ENCODE measurements around the gene CCDC50.

The CCDC50 gene

DNA sequence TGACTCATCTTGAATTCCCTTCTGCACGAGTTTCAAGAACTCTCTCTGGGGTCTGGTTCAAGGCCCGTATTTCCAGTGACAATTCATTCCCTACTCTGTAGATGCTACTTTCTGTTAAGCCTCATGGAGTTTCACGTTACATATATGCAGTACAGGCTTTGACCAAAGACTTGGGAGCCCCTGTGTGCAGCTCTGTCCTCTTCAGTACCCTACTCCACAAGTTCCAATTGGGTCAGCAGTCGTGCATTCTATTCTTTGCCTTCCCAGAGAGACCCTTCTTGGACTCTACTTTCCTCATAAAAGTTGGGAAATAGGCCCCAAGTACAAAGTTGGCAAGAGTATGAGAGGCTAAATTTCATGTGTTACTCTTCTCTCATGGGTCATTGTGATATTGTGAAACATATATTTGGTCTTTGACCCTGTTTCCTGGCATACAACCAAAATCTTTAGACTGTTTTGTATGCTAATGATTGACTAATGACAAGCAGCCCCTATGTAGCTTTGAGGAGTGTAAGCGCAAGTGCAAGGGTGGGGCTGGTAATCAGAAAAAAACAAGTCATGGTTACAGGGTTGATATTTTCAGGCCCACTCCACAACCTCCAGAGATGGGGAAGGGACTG lies 15.0 kb upstream of the CCDC50 start:
- in situ Hi-C loops (cut with MboI; ENCODE audit: low pct_unique_long_range_greater_than_20kb, low sequenced_read_pairs): no loop called here
- DNase-seq: no peak

DNA sequence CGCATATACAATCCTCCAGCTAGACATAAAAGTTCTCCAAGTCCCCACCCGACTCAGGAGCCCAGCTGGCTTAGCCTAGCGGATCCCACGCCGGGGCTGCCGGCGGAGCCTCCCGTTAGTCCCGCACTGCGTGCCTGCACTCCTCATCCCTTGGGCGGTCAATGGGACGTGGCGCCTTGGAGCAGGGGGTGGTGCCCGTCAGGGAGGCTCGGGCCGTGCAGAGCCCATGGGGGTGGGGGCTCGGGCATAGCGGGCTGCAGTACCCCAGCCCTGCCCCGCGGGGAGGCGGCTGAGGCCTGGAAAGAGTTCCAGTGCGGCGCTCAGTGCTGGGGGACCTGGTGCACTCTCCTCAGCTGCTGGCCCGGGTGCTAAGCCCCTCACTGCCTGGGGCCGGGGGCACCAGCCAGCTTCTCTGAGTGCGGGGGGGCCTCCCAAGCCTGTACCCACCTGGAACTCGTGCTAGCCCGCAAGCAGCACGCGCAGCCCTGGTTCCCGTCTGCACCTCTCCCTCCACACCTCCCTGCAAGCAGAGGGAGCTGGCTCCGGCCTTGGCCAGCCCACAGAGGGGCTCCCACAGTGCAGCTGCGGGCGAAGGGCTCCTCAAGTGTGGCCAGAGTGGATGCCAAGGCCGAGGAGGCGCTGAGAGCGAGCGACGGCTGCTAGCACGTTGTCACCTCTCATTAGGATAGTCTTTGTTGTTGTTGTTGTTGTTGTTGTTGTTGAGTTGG lies 12.2 kb upstream of the CCDC50 start:
- in situ Hi-C loops (cut with MboI; ENCODE audit: low pct_unique_long_range_greater_than_20kb, low sequenced_read_pairs): no loop called here
- no peak for DNase-seq

DNA sequence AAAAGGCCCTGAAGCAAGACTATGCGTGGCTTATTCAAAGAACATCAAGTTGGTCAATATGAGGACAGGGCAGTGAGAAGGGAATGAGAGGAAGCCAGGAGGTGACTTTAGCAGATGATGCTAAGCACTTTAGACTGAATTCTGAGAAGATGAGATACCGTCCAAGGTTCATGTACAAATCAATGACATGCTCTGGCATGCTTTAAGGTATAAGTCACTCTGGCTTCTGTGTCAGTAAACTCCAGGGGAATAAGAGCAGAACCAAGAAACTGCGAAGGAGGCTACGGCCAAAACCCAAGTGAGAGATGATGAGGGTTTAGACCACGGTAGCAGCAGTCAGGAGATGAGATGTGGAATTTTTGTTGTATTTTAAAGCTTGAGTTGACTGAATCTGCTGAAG lies 8.9 kb upstream of the CCDC50 start:
- no peak for DNase-seq
- in situ Hi-C loops (cut with MboI; ENCODE audit: low pct_unique_long_range_greater_than_20kb, low sequenced_read_pairs): no loop called here

DNA sequence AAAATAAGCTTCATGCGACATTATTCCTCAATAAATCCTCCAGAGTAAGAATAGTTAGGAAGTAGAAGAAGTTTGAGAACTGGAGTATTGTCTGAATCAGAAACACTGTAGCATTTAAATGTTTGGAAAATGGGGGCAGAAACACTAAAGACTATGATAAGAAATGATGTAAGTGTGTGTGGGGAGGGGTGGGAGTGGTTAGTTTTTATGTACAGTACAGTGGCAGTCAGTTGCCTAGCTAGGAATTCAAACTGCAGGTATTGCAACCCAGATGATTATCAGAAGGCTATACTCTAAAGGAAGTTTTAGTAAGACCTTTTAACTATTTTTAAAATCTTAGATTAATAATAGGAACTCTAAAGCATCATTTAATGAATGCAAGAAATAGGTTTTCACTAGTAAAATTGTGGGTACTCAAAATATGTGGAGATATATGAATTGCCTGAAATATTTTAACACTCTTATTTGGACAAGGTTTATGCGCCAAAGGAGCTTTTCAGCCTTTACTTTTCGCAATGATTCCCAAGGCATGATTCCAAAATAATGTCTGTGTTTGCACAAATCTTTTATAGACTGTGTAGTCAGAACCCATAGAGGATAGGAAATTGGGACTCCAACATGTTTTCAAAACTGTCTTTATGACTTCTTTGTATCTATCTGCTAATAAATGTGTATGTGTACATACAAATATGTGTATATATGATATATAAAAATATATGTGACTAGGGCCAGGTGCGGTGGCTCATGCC lies 8.0 kb upstream of the CCDC50 start:
- no peak for DNase-seq
- in situ Hi-C loops (cut with MboI; ENCODE audit: low pct_unique_long_range_greater_than_20kb, low sequenced_read_pairs): no loop called here

DNA sequence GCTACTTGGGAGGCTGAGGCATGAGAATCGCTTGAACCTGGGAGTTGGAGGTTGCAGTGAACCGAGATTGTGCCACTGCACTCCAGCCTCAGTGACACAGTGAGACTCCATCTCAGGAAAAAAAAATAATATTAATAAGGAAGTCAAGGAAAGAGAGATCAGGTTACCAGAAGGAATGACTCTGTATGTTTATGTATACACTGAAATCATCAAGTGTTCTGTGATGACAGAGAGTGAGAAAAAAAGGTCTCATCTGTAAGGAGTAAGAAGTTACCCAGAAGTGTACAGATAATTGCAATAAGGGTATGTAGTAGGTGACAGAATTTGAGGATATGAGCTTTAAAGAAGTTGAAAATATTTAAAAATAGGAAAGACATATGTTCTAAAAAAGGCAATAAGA lies 4.3 kb upstream of the CCDC50 start:
- in situ Hi-C loops (cut with MboI; ENCODE audit: low pct_unique_long_range_greater_than_20kb, low sequenced_read_pairs): no loop called here

DNA sequence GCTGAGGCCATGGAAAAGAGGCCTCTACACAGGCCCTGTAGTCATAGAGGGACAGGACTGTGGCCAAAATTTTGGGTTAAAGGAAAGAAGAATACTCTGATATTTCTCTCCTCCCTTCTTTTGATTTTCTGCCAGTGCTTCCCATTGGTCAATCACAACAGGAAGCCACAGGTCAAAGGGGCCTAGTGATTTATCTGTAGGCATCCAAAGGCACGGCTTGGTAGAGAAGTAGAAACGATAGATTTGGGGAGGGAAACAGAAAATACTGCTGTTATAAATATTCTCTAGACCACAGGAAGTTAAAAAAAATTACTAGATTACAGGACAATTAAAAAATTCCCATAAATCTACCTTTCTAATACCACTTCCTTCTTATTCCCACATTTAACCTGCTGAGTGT lies 1.7 kb upstream of the CCDC50 start:
- DNase-seq: no peak
- in situ Hi-C loops (cut with MboI; ENCODE audit: low pct_unique_long_range_greater_than_20kb, low sequenced_read_pairs): no loop called here

More for the DNA sequence above, 4.3 kb upstream of the CCDC50 start:
- DNase-seq: no peak

DNA sequence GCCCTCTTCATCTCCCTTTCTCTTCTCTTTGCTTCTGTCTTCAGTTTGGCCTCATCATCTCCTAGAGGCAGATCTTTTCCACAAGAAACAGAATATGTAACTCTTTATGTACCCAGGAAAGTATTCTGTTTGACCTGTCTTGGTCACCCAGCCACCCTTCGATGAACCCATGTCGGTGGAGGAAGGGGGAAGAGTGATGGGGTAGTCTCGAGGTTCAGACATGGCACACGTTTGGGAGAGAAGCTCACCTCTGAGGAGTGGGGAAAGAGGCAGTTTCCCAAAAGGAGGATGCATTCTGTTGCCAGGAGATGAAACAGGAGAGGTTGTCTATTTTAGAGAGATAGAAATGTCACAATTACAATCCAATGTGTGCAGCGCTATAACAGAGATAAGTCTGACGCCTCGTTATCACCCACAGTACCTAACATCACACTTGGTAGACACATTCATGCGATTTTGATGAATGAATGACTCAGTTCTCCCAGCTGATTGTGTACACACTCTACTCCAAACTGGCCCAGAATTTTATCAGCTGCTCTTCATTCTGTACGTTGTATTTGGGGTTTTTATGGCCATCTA lies 722 bp upstream of the CCDC50 start:
- no peak for DNase-seq
- in situ Hi-C loops (cut with MboI; ENCODE audit: low pct_unique_long_range_greater_than_20kb, low sequenced_read_pairs): no loop called here

DNA sequence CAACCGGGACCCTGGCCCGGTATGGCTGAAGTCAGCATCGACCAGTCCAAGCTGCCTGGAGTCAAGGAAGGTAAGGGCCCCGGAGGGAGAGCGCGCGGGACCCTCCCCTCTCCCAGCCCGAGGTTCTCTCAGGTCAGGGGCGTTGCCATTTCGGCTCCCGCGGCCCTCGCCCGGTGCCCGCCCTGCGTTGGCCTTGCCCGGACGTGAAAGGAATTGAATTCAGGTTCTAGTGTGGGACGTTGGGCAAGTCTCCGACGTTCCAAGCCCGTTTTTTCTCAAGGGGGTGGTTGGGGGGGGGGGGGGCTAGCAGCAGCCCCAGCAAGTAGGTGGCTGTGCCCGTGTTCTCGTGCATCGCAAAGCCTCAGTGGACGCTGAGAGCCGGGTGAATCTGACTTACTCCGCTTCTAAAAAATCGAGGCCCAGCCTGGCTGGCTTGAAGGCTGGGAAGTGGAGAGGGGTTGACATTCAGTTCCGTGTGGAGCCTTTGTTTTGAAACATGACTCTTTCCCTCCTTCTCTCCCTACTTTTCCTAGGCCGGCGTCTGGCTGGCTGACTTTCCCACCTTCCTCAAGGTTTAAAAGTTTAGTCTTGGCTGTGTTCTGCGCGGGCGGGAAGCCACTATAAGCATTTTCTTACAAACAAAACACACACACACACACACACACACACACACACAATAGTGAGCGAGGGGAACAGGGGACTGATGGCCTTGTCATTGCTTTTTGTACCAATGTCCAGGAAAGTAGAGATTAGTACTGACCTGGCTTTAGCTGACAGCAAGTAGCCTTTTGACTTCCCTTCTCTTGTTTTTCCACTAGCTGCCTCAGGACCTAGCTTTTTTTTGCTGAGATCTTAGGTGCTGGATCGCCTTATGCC lies 698 bp downstream of the CCDC50 start, which contains the start of gene UTS2B:
Gene UTS2B, minus strand, starts transcription at position 873 of the 876 bp plus-strand sequence. CDS start 48,337 bp downstream, outside the sequence.
- peak; percentile 56 for DNase-seq
- in situ Hi-C loops (cut with MboI; ENCODE audit: low pct_unique_long_range_greater_than_20kb, low sequenced_read_pairs): no loop called here

DNA sequence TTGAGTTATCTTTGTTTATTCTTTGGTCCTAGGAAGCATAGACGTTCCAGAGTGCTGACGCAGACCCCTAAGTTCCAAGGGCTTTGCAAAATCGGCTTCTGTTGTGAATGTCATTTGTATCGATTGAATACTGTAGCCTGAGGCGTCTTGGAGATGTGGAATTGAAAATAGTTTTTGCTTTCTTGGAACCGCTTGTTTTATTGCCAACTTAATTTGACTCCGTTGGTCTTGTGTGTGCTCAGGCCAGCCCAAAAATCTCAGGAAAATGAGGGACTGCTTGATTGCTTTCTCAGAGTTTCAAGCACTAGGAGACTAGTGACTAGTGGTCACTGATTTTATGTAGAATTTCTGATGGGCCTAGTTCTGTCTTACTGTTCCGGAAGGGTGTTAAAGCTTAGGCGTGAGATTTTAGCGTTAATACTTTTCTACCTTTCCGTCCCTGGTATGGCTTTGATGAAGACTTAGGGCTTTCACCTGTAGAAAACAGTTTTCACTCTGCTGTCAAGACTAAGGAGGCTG lies 1.4 kb downstream of the CCDC50 start:
- in situ Hi-C loops (cut with MboI; ENCODE audit: low pct_unique_long_range_greater_than_20kb, low sequenced_read_pairs): no loop called here
- DNase-seq: no peak

DNA sequence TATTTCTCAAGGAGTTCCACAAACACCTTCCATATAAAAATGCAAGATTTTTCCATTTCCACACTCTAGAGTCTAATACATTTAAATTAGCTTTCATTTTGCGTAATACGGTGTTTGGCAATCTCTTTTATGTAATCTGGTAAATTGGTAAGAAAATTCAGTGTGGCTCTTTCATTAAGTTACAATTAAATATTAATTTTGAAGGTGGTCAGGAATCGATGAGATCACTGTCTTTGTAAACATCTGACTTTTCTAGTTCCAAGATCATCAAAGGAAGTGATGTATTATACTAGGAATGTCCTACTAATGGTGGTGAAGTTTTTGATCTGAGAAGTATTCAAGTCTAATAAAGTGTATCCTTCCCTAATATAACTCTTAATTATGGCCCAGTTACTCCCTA lies 2.2 kb downstream of the CCDC50 start:
- in situ Hi-C loops (cut with MboI; ENCODE audit: low pct_unique_long_range_greater_than_20kb, low sequenced_read_pairs): no loop called here
- DNase-seq: no peak

DNA sequence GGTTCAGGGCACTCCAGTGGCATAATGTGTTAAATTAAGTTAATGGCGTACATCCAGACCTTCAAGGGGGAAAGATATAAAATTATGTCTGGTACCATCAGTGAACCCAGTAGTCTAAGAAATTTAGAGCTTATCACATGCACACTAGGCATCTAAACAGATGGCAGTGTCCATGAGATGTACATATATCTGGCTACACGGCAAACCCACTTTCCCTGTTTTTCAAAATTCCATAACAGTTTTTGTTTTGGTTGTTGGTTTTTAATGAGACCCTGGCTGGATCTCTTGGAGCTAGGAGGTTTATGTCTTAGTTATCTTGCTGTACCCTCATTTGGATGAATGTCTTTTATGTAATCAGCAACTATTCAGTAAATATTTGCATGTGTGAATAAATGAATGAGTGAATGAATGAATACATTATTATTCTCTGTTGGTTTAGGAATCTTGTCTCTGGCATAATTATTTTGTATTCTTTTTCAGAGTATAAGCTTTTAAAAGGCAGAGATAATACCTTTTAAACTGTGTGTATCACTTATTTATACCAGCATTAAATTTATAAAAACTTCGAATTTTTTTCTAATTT lies 4.2 kb downstream of the CCDC50 start:
- no peak for DNase-seq
- in situ Hi-C loops (cut with MboI; ENCODE audit: low pct_unique_long_range_greater_than_20kb, low sequenced_read_pairs): no loop called here

DNA sequence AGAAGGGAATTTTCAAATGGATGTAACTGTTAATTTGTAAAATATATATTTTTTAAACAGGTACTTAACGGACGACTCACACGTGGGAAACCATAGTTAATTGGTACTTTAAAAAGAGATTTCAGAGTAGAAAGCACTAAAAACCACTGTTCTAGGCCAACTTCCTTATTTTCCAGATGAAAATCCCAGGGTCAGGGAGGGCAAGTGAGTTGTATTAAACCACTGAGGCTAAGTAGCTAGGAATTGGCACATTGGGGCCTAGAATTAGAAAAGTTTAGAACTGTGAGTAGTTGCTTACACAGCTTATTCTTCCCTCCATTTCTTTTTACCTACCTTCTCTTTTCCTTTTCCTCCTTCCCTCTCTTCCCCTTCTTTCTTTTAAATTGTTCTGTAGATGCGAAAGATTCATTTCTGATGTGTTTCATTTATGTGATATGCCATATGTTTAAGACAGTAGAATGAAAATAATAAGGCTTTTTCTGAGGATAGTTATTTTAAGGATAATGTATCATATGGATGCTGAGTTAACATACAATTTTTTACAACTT lies 5.2 kb downstream of the CCDC50 start:
- in situ Hi-C loops (cut with MboI; ENCODE audit: low pct_unique_long_range_greater_than_20kb, low sequenced_read_pairs): no loop called here
- DNase-seq: peak; percentile 42

DNA sequence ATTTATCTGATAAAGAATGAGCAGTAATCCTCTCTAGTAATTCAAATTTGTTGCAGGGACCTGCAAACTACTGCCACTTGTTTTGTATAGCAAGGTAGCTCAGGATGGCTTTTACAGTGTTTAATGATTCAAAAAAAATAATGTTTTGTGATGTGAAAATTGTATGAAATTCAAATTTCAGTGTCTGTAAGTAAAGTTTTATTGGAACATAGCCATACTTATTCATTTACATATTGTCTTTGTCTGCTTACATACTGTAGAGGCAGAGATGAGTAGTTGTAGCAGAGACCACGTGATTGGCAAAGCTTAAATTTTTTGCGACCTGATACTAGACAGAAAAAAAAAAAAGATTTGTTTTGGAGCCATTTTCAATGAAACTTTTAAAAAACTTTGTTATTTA lies 7.6 kb downstream of the CCDC50 start:
- in situ Hi-C loops (cut with MboI; ENCODE audit: low pct_unique_long_range_greater_than_20kb, low sequenced_read_pairs): no loop called here

DNA sequence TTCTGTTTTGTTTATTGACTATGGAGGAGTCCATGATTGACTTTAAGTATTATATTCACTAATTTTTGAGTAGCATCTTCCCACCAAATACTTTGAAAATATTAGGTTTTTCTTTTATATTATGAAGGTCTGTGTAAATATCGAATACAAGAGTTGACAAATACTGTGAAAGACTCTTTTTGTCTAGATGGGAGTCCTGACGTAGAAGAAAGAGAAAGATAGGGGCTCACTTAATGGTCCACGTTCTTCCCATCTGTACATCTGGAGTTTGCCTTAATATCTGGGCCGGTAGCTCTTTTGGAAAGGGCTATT lies 8.9 kb downstream of the CCDC50 start:
- no peak for DNase-seq
- in situ Hi-C loops (cut with MboI; ENCODE audit: low pct_unique_long_range_greater_than_20kb, low sequenced_read_pairs): no loop called here

More for the DNA sequence above, 7.6 kb downstream of the CCDC50 start:
- no peak for DNase-seq

DNA sequence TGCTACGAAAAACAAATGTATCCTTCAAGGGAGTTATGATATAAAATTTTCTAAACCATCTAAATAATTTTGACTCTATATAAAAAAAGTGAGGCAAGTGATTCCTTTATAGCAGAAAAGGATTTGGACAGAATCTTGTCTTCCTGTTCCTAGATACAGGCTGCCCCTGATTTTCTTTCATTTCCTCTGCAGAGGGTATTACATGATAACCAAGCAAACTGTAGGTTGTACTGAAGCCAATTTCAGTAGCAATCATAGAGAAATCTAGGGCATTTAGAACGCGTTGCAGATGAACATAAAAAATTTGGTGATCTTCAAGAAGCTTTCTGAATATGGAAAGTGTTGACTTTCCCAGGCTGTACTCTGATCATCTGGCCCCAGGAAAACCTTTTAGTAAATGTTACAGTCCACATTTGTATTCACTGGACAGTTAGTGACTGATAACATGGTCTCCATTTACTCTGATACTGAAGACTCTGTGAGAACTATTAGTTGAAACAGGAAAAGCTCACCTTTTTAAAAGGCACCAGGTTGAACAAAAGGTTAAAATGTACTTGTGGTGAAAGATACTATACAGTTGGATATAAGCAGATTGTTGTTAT lies 10.2 kb downstream of the CCDC50 start:
- in situ Hi-C loops (cut with MboI; ENCODE audit: low pct_unique_long_range_greater_than_20kb, low sequenced_read_pairs): no loop called here

DNA sequence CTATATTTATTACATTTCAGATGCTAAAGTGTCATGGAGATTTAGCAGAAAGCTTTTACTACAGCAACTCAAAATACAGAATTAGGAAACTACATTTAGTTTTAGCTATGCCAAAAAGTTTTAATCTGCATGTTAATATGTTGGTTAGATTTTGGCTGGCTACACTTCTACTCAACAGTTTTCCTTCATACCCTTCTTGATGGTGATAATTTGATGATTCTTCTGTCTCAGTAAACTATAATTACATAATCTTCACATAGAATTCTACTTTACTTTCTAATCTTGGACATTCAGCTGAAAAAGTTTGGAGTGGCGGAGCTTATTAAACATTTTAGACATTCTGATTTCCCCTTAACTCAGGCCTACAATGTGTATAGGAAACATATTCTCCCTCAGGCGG lies 11.2 kb downstream of the CCDC50 start:
- in situ Hi-C loops (cut with MboI; ENCODE audit: low pct_unique_long_range_greater_than_20kb, low sequenced_read_pairs): no loop called here
- no peak for DNase-seq

More for the DNA sequence above, 10.2 kb downstream of the CCDC50 start:
- no peak for DNase-seq

DNA sequence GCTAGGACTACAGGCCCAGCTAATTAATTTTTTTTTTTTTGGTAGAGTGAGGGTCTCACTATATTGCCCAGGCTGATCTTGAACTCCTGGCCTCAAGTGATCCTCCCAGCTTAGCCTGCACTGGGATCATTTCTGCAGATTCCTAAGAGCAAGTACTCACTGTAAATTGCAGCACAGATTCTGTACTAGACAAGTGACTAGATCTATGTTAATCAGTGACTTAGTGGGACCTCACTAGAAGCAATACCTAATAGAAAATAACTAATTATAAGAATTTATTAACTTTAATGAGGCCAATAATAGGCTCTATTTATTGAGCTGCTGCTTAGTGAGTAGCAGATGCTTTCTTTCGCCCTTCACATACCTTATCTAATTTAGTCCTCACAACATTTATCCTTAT lies 11.8 kb downstream of the CCDC50 start:
- DNase-seq: no peak
- in situ Hi-C loops (cut with MboI; ENCODE audit: low pct_unique_long_range_greater_than_20kb, low sequenced_read_pairs): no loop called here

DNA sequence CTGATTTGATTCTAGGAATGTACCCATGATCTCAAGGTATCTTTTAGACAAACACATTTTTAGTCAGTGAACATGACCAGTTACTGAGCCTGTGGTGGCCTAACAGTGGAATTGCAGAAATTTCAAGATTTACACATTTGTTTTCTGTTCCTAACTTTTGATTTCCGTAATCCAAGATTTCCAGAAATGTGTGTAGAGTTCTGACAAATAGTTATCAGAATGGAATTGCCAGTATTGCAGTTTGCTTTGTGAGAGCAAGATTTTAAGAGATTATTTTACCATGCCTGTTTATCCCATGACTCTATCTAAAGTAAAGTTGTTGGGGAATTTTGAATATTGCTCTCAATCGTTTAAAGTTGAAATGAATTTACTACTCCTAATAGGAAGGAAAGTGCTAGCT lies 12.8 kb downstream of the CCDC50 start:
- in situ Hi-C loops (cut with MboI; ENCODE audit: low pct_unique_long_range_greater_than_20kb, low sequenced_read_pairs): no loop called here
- DNase-seq: no peak

Measured in KBM-7 (cell line).